Muscle of back (tissue), 11 donors: ENCODE measurements around the gene MGAT4A. TPM values are rescaled to one million over a fixed set of nuclear protein-coding genes. Genes with fewer than 3 reads are reported as not detected.

ENCODE experiments used
- DNase-seq, 3 donors: peaks; one replicate each; pipeline versions ENCODE4 v3.0.0 to v3.0.0-alpha.2; 2013
- polyA plus RNA-seq, 10 donors: library from polyadenylated mRNA; unstranded; fragments of 120-200 nt; gene quantifications; one replicate each; pipeline ENCODE4 v1.2.1, GENCODE V29; 2013; ENCODE audit not compliant: insufficient read length in 10 of 10

Gene MGAT4A
- polyA plus RNA-seq, 10 donors = 3.5 to 8.7 (median 5.3) TPM

- no peak for DNase-seq
Measured at GRCh38 chr2:98658816-98659490, 72.0 kb downstream of the MGAT4A start.

DNA sequence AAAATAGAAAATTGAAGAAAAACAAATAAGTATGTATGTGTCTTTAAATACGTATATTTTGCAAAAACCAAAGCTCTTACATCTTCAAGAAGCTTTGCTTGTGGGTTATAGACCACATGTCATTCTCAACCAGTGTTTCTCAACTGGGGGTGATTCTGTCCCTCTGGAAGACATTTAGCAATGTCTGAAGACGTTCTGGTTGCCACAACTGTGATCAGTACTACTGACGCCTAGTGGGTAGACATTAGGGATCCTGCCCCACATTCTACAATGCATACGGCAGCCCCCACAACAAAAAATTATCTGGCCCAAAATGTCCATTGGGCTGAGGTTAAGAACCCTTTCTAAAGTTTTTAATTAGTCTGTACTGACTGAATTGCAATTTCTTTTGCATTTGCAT, 74.1 kb downstream of the MGAT4A start:
- no peak for DNase-seq

DNA sequence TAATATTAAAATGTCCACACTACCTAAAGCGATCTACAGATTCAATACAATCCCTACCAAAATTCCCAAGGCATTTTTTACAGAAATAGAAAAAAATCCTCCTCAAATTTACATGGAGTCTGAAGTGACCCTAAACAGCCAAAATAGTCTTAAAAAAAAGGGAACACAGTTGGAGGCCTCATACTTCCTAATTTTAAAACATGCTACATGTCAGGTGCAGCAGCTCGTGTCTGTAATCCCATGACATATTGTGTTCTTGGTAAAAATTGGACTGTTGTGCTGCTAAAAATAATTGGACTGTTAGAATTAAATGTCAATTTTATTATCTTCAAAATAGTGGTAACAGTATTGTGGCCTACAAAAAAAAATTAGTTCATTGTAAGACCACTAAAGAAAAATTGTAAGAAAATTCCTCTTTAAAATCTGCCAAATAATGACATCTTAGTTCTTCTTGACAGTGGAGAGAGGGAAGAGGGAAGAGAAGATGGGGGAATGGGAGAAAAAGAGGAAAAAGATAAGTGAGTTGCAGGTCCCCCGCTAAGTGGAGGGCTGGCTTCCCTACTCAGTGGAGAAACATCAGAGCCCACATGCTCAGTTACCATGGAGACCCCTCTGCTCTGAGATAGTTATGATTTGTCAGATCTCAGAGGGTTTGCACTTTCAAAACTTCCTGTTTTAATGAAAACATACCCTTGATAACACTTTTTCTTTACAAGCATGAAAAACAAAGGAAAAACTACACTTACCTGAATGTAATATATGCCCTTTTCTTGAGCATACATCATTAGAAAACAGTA, 76.0 kb downstream of the MGAT4A start:
- DNase-seq = peak in 1 of 3 donors; percentile 10

DNA sequence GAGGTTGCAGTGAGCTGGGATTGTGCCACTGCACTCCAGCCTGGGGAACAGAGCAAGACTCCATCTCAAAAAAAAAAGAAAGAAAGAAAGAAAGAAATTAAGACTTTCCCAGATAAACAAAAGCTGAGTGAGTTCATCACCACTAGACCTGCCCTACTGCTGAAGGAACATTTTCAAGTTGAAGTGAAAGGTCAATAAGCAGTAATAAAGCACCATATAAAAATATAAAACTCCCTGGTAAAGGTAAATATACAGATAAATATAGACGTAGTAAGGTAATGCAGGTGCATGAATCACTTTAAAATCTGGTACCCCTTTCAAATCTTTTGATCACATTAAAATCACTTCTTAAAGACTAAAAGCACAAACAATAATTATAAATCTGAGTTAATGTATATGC, 79.9 kb downstream of the MGAT4A start:
- DNase-seq = no peak

- no peak for DNase-seq
Measured at GRCh38 chr2:98649992-98650375, 80.9 kb downstream of the MGAT4A start.

- peak; percentile 67 to 85 (median 77) for DNase-seq
Measured at GRCh38 chr2:98649135-98649991, 81.6 kb downstream of the MGAT4A start.

DNA sequence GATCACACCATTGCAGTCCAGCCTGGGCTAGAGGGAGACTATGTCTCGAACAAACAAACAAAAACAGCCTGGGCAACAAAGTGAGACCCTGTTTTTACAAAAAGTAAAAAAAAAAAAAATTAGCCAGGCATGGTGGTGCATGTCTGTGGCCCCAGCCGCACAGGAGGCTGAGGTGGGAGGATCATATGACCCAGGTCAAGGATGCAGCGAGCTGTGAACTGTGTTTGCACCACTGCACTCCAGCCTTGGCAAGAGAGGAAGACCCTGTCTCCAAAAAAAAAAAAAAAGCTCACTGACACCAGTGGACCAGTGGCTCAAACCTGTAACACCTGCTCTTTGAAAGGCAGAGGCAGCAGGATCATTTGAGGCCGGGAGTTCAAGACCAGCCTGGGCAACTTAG, 82.5 kb downstream of the MGAT4A start:
- DNase-seq = no peak

DNA sequence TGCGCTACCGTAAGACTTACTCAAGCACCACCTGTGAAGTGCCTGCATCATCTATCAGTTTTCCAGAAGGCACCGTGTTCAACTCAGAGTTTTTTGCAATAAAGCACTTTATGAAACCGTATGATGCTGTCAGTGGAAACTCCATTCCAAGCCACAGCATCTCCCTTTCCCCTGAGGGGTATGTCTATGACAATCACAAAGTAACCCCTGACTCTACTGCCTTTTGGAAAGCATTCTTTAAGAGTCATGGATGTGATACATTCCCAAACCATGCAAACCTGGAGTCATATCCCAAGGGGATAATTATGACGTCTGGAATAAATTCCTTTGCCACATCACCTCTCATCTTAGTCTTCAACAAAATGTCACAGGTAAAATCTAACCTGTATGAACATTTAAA, 83.3 kb downstream of the MGAT4A start:
- no peak for DNase-seq

DNA sequence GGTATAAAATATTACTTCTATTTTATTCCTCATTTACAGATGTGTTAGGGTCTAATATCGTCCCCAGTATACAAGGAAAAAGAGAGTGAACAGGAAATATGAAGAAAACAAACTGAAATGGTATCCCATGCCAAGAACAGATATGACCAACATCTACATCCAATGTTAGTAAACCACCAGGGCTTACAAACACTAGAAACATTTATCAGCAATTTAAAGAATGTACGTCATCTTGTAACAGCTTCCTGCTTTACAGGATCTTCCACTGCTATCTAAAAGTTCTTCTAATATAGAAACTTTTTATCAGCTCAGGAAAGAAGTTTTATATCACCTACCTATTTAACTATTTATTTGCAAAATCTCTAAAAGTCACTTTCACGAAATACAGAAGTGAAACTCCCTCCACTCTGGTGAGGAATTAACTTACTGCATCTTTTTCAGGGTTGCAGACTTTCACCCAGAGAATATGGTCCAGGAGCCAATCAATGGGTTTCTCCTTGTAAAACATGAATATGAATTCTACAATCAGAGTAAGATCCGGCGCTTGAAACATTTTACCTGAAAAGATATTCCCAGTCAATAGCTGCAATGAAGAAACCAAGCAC, 87.3 kb downstream of the MGAT4A start:
- no peak for DNase-seq

- no peak for DNase-seq
Measured at GRCh38 chr2:98637401-98638147, 93.4 kb downstream of the MGAT4A start.

- no peak for DNase-seq
Measured at GRCh38 chr2:98634406-98635092, 96.4 kb downstream of the MGAT4A start.

DNA sequence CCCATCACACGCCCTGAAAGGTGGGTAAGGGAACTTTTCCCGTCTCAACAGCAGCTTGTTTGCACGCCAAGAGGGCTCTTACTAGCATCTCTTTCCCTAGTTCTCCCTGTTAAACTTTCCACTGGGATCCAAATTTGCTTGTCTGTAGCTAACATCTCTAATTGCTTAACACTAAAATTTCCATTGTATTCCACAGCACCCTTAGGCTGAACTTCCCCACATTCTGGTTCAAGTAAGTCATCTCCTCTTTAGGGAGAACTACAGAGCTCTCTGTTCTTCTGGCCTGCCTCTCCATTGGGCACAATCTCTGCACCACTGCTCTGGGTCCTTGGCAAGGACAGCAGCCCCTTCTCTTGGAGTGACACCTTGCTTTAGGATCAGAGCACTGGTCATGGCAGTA, 98.6 kb downstream of the MGAT4A start:
- no peak for DNase-seq

DNA sequence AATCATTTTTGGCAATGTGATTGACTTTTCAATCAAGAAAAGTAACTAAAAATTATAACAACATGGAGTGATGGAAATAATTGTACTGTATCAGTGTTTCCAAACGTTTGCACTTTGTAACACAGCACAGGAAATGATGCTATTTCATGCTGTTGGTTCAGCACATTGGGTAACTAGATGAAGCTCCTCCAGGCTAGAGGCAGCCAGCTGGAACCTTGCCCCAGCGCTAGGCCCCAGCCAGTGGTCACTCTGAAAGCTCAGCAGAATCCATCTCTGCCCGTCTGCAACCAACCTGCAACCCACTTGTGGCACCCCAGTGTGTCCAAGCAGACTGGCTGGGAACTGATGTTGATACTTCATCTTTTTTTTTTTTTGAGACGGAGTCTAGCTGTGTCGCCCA, 107.3 kb downstream of the MGAT4A start:
- DNase-seq = peak in 1 of 3 donors; percentile 20

- no peak for DNase-seq
Measured at GRCh38 chr2:98617149-98617548, 113.8 kb downstream of the MGAT4A start.

GRCh38 chr2:98615481-98615880, 115.5 kb downstream of the MGAT4A start:
- no peak for DNase-seq

DNA sequence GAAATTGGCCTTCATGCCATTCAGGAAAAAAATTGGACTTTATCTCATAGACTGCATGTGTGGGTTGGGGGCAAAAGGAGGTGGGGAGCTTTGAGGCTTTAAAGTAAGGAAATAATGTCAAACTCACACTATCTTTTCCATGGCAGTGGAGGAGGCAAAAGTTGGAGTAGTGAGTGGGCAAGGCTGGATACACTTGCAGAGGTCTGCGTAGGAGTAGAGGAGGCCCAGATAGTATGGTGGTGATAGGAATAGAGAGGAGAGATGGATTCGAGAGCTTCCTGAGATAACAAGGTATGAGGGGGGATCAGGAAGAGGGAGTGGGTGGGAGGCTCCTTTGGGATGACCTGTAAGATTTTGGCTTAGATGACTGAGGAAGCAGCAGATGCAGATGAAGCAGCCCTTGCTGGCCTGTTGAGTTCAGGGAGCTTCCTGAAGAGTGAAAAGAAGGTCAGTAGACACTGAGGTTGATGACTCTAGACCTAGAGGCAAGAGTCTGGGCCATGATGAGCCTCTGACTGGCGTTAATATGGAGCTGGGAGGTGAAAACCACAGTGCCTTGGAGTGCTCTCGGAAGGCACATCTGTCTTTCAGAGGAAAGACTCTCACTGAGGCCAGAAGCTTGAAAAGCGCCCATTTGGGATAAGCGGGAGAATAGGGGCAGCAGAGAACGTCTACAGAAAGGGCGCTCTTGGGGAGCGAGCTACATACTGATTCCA, 116.8 kb downstream of the MGAT4A start:
- no peak for DNase-seq

DNA sequence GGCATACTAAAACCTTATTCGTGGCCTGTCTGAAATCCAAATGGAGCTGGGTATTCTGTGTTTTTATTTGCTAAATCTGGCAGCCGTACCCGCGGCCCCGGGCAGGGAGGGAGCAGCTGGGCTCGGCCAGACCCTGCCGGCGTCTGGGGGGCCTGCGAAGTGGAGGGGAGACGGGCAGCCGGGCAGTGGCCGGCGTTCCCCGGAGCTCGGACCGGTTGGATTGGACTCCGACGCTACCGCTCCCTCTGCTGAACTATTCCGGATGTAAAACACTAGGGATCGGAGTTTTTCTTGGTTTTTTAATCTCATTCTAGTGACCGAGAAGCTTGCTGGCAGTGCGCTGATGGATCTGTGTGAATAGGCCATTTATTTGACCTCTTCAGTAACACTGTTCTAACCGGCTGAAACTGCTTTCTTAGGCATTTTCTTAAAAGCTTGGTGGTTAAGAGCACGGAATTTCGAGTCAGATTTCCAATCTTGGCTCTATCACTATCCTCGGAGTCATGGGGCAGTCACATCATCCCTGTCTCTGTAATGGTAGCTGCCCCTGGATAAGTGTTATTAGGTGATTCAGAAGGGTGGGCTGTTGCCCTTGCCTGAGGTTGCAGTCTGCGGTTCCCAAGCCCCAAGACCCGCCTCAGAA, 121.8 kb downstream of the MGAT4A start:
- DNase-seq = peak in 1 of 3 donors; percentile 17

DNA sequence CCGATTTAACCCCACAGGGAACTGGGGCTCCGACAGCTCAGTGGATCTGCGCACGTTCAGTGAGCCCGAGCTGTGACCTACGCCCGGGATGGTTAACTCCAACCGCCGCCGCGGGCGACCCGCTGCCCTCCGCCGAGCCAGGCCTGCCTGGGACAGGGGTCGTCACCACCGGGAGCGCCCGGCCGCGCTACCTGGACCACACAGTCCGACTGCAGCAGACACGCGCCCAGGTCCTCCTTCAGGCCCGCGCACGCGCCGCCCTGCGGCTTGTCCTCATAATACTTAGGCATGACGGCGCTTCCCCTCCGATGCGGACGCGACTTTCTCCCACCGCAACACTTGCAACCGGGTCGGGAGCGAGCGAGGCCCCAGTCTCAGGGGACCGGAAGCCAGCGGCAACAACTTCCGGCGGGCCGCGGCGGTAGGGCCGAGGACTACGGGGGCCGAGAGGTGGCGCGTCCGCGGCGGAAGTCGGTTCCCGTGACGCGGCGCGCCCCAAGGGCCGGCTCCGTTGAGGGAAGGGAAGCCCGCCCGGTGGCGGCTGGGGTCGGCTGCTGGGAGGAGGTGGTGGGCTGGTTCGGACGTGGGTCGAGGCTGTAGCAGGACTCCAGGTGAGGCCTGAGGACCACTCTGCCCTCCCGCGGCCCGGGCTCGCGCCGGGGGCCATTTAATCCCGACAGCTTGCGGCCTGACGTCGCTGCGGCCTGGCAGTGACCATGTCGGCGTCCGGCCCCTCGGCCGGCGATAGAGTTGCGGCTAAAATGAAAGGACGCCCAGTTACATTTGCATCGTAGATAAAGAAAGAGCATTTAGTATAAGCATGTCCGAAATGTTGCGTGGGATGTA, 122.6 kb downstream of the MGAT4A start, which contains the start of the genes COA5 and UNC50:
Gene COA5 (minus strand): TSS at position 397 of the 846 bp plus-strand sequence. CDS start 107 bp downstream, at position 290.
Gene UNC50 (plus strand): TSS at position 474 of the 846 bp plus-strand sequence. CDS start 1,171 bp downstream, outside the sequence.
- peak; percentile 90 to 97 (median 92) for DNase-seq
